OCI-LY7 (cell line): ENCODE data around the gene LHFPL6. TPM values are rescaled to one million over a fixed set of nuclear protein-coding genes. Genes with fewer than 3 reads are reported as not detected.

Experiments
- BruUV-seq: library from RNA; stranded (reverse); fragments of 400-500 nt; replicated peaks from 2 replicates; lab custom pipeline; 2021; lab: Mats Ljungman, UMichigan
- CTCF ChIA-PET: fragments of 300-600 bp; sonication (Branson Sonifier 250); formaldehyde crosslinking; loops from one replicate; lab custom pipeline; 2022; ENCODE audit warnings: antibody characterized with exemption; ENCODE audit not compliant: unreplicated experiment; lab: Charles Lee
- POLR2A ChIA-PET: fragments of 300-600 bp; sonication (Branson Sonifier 250); formaldehyde crosslinking; loops from one replicate; lab custom pipeline; 2022; ENCODE audit warnings: antibody characterized with exemption; lab: Charles Lee
- DNase-seq: peaks from one replicate; pipeline ENCODE4 v3.0.0-alpha.2; 2015; ENCODE audit warnings: low spot score
- H2AFZ ChIP-seq: fragments of 200-600 bp; sonication (generic), shearing (Covaris generic); 2 replicates; pipeline ENCODE4 v1.6.1; 2014; ENCODE audit warnings: mild to moderate bottlenecking, antibody characterized with exemption, low read length, moderate library complexity
- H3K27ac ChIP-seq: fragments of 200-600 bp; sonication (generic); 2 replicates; pipeline ENCODE4 v1.5.1; 2014; ENCODE audit warnings: mixed run types, low read depth, mild to moderate bottlenecking, moderate library complexity, low read length, inconsistent platforms; ENCODE audit not compliant: poor library complexity, severe bottlenecking
- H3K36me3 ChIP-seq: fragments of 200-600 bp; sonication (generic); 2 replicates; pipeline ENCODE4 v1.6.1; 2014; ENCODE audit warnings: mild to moderate bottlenecking, antibody characterized with exemption, low read length, moderate library complexity, mixed read lengths; ENCODE audit not compliant: insufficient read depth
- H3K4me1 ChIP-seq: fragments of 200-600 bp; sonication (generic); 2 replicates; pipeline ENCODE4 v1.5.1; 2014; ENCODE audit warnings: mild to moderate bottlenecking, low read length; ENCODE audit not compliant: insufficient read depth, poor library complexity, severe bottlenecking
- H3K4me2 ChIP-seq: fragments of 200-600 bp; sonication (generic); 2 replicates; pipeline ENCODE4 v1.6.1; 2014; ENCODE audit warnings: mild to moderate bottlenecking, low read length
- H3K4me3 ChIP-seq: fragments of 200-600 bp; sonication (generic); 2 replicates; pipeline ENCODE4 v1.5.1; 2014; ENCODE audit warnings: mild to moderate bottlenecking, low read depth, low read length; ENCODE audit not compliant: poor library complexity, severe bottlenecking
- H3K79me2 ChIP-seq: fragments of 200-600 bp; sonication (generic); 2 replicates; pipeline ENCODE4 v1.6.1; 2016; ENCODE audit warnings: low read depth, mild to moderate bottlenecking, low read length, moderate library complexity, mixed read lengths; ENCODE audit not compliant: insufficient read depth
- H3K9me2 ChIP-seq: fragments of 200-600 bp; sonication (generic); 2 replicates; pipeline ENCODE4 v1.6.1; 2016; ENCODE audit warnings: mild to moderate bottlenecking, low read length, mixed read lengths; ENCODE audit not compliant: insufficient read depth
- H3K9me3 ChIP-seq: fragments of 200-600 bp; sonication (generic); 2 replicates; pipeline ENCODE4 v1.6.1; 2014; ENCODE audit warnings: mild to moderate bottlenecking, mixed run types, low read length, mixed read lengths
- H4K20me1 ChIP-seq: fragments of 200-600 bp; sonication (generic); 2 replicates; pipeline ENCODE4 v1.6.1; 2014; ENCODE audit warnings: mild to moderate bottlenecking, antibody characterized with exemption, low read length, moderate library complexity, mixed read lengths; ENCODE audit not compliant: insufficient read depth
- EZH2phosphoT487 ChIP-seq: fragments of 200-600 bp; sonication (generic); IDR thresholded peaks from 2 replicates; pipeline ENCODE4 v1.6.1; 2018; ENCODE audit warnings: low read depth, borderline replicate concordance, mild to moderate bottlenecking, mixed run types, antibody characterized with exemption, low read length, moderate library complexity, mixed read lengths
- intact Hi-C: fragments of 100-400 bp; cut with micrococcal nuclease; formaldehyde crosslinking; loops from one replicate; pipeline ENCODE4 v1.10.0; 2022; ENCODE audit not compliant: unreplicated experiment
- total RNA-seq, 2 experiments: library from RNA; depleted of rRNA in 1 of 2; stranded (reverse); fragments of >200 nt in 1 of 2; shearing (Covaris generic) in 1 of 2; gene quantifications; 2 replicates each; pipeline ENCODE4 v1.2.3, GENCODE V29; 2014 to 2022
- TF ChIP-seq, protein P1 (sequence below): fragments of 200-600 bp; sonication (generic); conservative IDR thresholded peaks from 2 replicates; pipeline ENCODE4 v1.5.1; 2014; ENCODE audit warnings: mild to moderate bottlenecking, antibody characterized with exemption, low read length, moderate library complexity, mixed read lengths

The LHFPL6 gene
- total RNA-seq, 2 experiments from 2014 or later, result 15.1 to 27.7 TPM

DNA sequence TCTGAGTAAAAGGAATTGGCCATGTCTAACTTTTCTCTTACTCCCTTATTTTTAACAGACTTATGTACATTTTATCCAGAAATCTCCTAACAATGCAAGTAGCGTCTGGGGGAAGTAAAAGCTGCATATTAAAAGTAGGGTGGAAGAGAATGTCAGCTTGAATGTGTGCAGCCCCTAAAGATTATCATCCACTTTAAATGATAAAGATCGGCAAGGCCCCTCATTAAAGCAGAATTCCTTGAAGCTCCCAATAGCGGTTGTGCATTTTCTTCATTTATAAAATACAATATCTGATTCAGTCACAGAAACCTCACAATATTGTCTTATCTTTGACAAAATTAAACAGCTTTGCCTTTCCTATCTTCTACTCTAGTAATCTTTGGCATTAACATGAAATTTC, 184.6 kb downstream of the LHFPL6 start:
- no peak overlapping the region for H3K4me2 ChIP-seq
- TF ChIP-seq EZH2phosphoT487, result no peak
- TF ChIP-seq, protein P1, sequence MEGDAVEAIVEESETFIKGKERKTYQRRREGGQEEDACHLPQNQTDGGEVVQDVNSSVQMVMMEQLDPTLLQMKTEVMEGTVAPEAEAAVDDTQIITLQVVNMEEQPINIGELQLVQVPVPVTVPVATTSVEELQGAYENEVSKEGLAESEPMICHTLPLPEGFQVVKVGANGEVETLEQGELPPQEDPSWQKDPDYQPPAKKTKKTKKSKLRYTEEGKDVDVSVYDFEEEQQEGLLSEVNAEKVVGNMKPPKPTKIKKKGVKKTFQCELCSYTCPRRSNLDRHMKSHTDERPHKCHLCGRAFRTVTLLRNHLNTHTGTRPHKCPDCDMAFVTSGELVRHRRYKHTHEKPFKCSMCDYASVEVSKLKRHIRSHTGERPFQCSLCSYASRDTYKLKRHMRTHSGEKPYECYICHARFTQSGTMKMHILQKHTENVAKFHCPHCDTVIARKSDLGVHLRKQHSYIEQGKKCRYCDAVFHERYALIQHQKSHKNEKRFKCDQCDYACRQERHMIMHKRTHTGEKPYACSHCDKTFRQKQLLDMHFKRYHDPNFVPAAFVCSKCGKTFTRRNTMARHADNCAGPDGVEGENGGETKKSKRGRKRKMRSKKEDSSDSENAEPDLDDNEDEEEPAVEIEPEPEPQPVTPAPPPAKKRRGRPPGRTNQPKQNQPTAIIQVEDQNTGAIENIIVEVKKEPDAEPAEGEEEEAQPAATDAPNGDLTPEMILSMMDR, result no peak
- DNase-seq, result no peak
- no peak overlapping the region for H3K27ac ChIP-seq
- H3K9me3 ChIP-seq, result no peaks in the 10 kb centered on the region
- no peak overlapping the region for H2AFZ ChIP-seq
- no peaks in the 10 kb centered on the region for H3K36me3 ChIP-seq
- no peaks in the 10 kb centered on the region for H3K9me2 ChIP-seq
- BruUV-seq, result no TSS peak
- H3K4me1 ChIP-seq, result peaks cover 14% of the 10 kb centered on the region
- ChIA-PET CTCF (no interaction called here), POLR2A (interaction anchor here (0.7 to 1.5 kb wide), 3 partner anchors 9 to 163 kb away, joined by 4 to 7 read pairs (median 7); no protein-coding TSS in a partner anchor)
- H3K4me3 ChIP-seq, result no peak overlapping the region
- H3K79me2 ChIP-seq, result no peaks in the 10 kb centered on the region
- intact Hi-C loops, result no loop called here
- H4K20me1 ChIP-seq, result no peaks in the 10 kb centered on the region

DNA sequence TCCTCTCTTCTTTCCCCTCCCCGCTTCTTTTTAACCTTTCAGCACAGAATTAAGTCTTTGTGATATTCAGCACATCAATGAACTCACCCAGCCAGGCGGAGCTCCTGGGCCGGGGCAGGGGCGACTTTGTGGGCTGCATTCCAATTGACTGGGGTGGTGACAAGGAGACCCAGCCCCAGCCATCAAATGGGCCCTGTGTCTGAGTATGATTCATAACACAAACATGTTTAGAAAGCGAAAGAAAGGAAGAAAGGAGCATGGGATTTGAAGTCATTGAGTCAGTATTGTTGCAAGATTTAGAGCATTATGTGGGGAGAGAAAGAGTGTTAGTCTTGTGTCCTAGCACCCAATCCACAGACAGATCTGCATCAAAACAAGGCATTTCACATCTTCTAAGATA, 185.3 kb downstream of the LHFPL6 start:
- H2AFZ ChIP-seq, result no peak overlapping the region
- CTCF ChIA-PET, result no interaction called here
- POLR2A ChIA-PET, result interaction anchor here (0.8 kb wide), 1 partner anchor 10 kb away, joined by 7 read pairs; no protein-coding TSS in a partner anchor
- intact Hi-C loops, result no loop called here
- no peaks in the 10 kb centered on the region for H3K9me2 ChIP-seq
- no peak for TF ChIP-seq EZH2phosphoT487
- TF ChIP-seq, protein P1, result no peak
- no TSS peak for BruUV-seq
- H3K4me2 ChIP-seq, result no peak overlapping the region
- H3K36me3 ChIP-seq, result no peaks in the 10 kb centered on the region
- H3K4me1 ChIP-seq, result peaks cover 14% of the 10 kb centered on the region
- no peaks in the 10 kb centered on the region for H3K9me3 ChIP-seq
- H3K4me3 ChIP-seq, result no peak overlapping the region
- H3K27ac ChIP-seq, result no peak overlapping the region
- H4K20me1 ChIP-seq, result no peaks in the 10 kb centered on the region
- H3K79me2 ChIP-seq, result no peaks in the 10 kb centered on the region
- DNase-seq, result no peak

- ChIA-PET CTCF (no interaction called here), POLR2A (no interaction called here)
- BruUV-seq, result no TSS peak
- Histone ChIP-seq H2AFZ (no peak overlapping the region), H3K4me1 (peaks cover 14% of the 10 kb centered on the region), H3K4me2 (no peak overlapping the region), H3K9me3 (no peaks in the 10 kb centered on the region), H3K79me2 (no peaks in the 10 kb centered on the region), H4K20me1 (no peaks in the 10 kb centered on the region), H3K9me2 (no peaks in the 10 kb centered on the region), H3K27ac (no peak overlapping the region), H3K36me3 (no peaks in the 10 kb centered on the region), H3K4me3 (no peak overlapping the region)
- DNase-seq, result peak; percentile 39
- intact Hi-C loops, result no loop called here
- TF ChIP-seq EZH2phosphoT487, result no peak
- TF ChIP-seq, protein P1, result peak; percentile 66
Observed at GRCh38 chr13:39417131-39417530, 185.9 kb downstream of the LHFPL6 start.
